GM23338 (cell line): Measurements from ENCODE around the gene SPG21. TPM values are rescaled to one million over a fixed set of nuclear protein-coding genes. Genes with fewer than 3 reads are reported as not detected.

ENCODE experiments used
- ATAC-seq: fragments of 200-7000 bp; cut with Tn5 transposase; 3 replicates; pipeline ENCODE4 v1.9.1; 2020
- DNase-seq: peaks from one replicate; pipeline ENCODE4 v3.0.0-alpha.2; 2015; ENCODE audit warnings: low spot score
- H2AFZ ChIP-seq: fragments of 200-600 bp; sonication (generic); 2 replicates; pipeline ENCODE4 v1.8.0; 2016; ENCODE audit warnings: antibody characterized with exemption, mild to moderate bottlenecking, moderate library complexity
- H3F3A ChIP-seq: fragments of 200-600 bp; sonication (generic); replicated peaks from 2 replicates; pipeline ENCODE4 v1.8.0; 2017; ENCODE audit warnings: antibody characterized with exemption, mixed run types, low read depth
- H3K27ac ChIP-seq: fragments of 200-600 bp; sonication (generic); 2 replicates; pipeline ENCODE4 v1.6.1; 2016; ENCODE audit warnings: low read depth
- H3K27me3 ChIP-seq: fragments of 200-600 bp; sonication (generic); 2 replicates; pipeline ENCODE4 v1.8.0; 2016; ENCODE audit warnings: mild to moderate bottlenecking, mixed run types, moderate library complexity; ENCODE audit not compliant: insufficient read depth
- H3K36me3 ChIP-seq: fragments of 200-600 bp; sonication (generic); 2 replicates; pipeline ENCODE4 v1.8.0; 2016; ENCODE audit warnings: mild to moderate bottlenecking; ENCODE audit not compliant: insufficient read depth
- H3K4me1 ChIP-seq: fragments of 200-600 bp; sonication (generic); 2 replicates; pipeline ENCODE4 v1.8.0; 2016; ENCODE audit warnings: mild to moderate bottlenecking, moderate library complexity; ENCODE audit not compliant: insufficient read depth
- H3K4me2 ChIP-seq: fragments of 200-600 bp; sonication (generic); 2 replicates; pipeline ENCODE4 v1.7.1; 2017; ENCODE audit warnings: mixed run types
- H3K4me3 ChIP-seq: fragments of 200-600 bp; sonication (generic); 2 replicates; pipeline ENCODE4 v1.6.1; 2016; ENCODE audit warnings: mixed run types
- H3K79me2 ChIP-seq: fragments of 200-600 bp; sonication (generic); replicated peaks from 2 replicates; pipeline ENCODE4 v1.8.0; 2017; ENCODE audit warnings: mild to moderate bottlenecking; ENCODE audit not compliant: insufficient read depth
- H3K9me2 ChIP-seq: fragments of 200-600 bp; sonication (generic); 2 replicates; pipeline ENCODE4 v1.8.0; 2017; ENCODE audit not compliant: insufficient read depth
- H4K20me1 ChIP-seq: fragments of 200-600 bp; sonication (generic); replicated peaks from 2 replicates; pipeline ENCODE4 v1.8.0; 2017; ENCODE audit warnings: mild to moderate bottlenecking; ENCODE audit not compliant: insufficient read depth
- H3K27ac Mint-ChIP-seq: 2 replicates; pipeline ENCODE4 v1.8.0; 2020; ENCODE audit warnings: inconsistent platforms, mild to moderate bottlenecking, moderate library complexity, mixed read lengths
- H3K27me3 Mint-ChIP-seq: 3 replicates; pipeline ENCODE4 v1.8.0; 2022; ENCODE audit warnings: low read depth, mild to moderate bottlenecking, moderate library complexity, mixed read lengths, inconsistent platforms; ENCODE audit not compliant: insufficient read depth, poor library complexity
- H3K36me3 Mint-ChIP-seq: 3 replicates; pipeline ENCODE4 v1.8.0; 2021; ENCODE audit warnings: low read depth, mild to moderate bottlenecking, inconsistent platforms, moderate library complexity, mixed read lengths
- H3K4me1 Mint-ChIP-seq: 3 replicates; pipeline ENCODE4 v1.8.0; 2020; ENCODE audit warnings: mild to moderate bottlenecking, inconsistent platforms, mixed read lengths
- H3K4me3 Mint-ChIP-seq: 3 replicates; pipeline ENCODE4 v1.8.0; 2021; ENCODE audit warnings: moderate library complexity, mild to moderate bottlenecking, inconsistent platforms, mixed read lengths
- H3K9me3 Mint-ChIP-seq: 3 replicates; pipeline ENCODE4 v1.8.0; 2020; ENCODE audit warnings: moderate library complexity, mild to moderate bottlenecking, inconsistent platforms, mixed read lengths
- CREB1 ChIP-seq: fragments of 250-450 bp; sonication (Bioruptor Pico); IDR thresholded peaks from 2 replicates; pipeline ENCODE4 v1.5.0; 2020; ENCODE audit warnings: low read depth, mild to moderate bottlenecking, moderate library complexity
- ETS1 ChIP-seq: IDR thresholded peaks from 2 replicates; pipeline ENCODE4 v1.6.1; 2016; ENCODE audit warnings: antibody characterized with exemption
- EZH2phosphoT487 ChIP-seq: fragments of 200-600 bp; sonication (generic); IDR thresholded peaks from one replicate; pipeline ENCODE4 v1.8.1; 2018; ENCODE audit warnings: antibody characterized with exemption; ENCODE audit not compliant: unreplicated experiment
- JUNB ChIP-seq: IDR thresholded peaks from one replicate; pipeline ENCODE4 v1.6.1; 2016; ENCODE audit warnings: antibody characterized with exemption; ENCODE audit not compliant: unreplicated experiment
- POLR2AphosphoS5 ChIP-seq: IDR thresholded peaks from 2 replicates; pipeline ENCODE4 v1.6.1; 2016; ENCODE audit warnings: antibody characterized with exemption, low read depth
- REST ChIP-seq: IDR thresholded peaks from one replicate; pipeline ENCODE4 v1.6.1; 2018; ENCODE audit warnings: antibody characterized with exemption; ENCODE audit not compliant: unreplicated experiment
- STAT1 ChIP-seq: IDR thresholded peaks from one replicate; pipeline ENCODE4 v1.6.1; 2016; ENCODE audit warnings: antibody characterized with exemption; ENCODE audit not compliant: unreplicated experiment
- polyA plus RNA-seq: library from polyadenylated mRNA; unstranded; fragments of >200 nt; fragmentation: Nextera tagmentation; extraction: Ambion mirVana; gene quantifications from 2 replicates; pipeline ENCODE4 v1.2.1, GENCODE V29; 2016
- total RNA-seq: library from RNA; depleted of rRNA; stranded (reverse); fragments of >200 nt; shearing (Covaris generic); gene quantifications from 2 replicates; pipeline ENCODE4 v1.2.3, GENCODE V29; 2014
- TF ChIP-seq, protein P1 (sequence below): fragments of 250-450 bp; sonication (Bioruptor Pico); IDR thresholded peaks from 2 replicates; pipeline ENCODE4 v1.5.0; 2020; ENCODE audit warnings: mild to moderate bottlenecking, moderate library complexity

Gene SPG21
- total and polyA plus RNA-seq, 2 experiments from 2014 or later, result 81.0 to 102 TPM

DNA sequence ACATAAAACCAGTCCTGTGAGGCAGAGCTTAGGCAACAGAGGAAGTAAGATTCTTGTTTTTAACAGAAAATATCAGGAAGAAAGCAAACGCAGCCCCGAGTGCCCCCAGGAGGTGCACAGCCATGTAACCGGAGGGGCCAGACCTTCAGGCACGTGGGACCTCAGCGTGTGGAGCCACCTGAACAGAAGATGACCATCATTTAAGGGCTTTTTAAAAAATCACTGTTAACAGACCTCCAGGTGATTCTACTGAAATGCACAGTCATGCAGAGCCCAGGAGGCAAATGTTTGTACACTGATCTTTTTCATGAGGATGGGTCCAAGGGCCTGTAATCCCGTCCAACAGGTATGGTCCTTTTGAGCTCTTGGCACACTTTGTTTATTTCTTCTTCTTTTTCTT lies 38.8 kb downstream of the SPG21 start:
- no peak overlapping the region for H3K4me2 ChIP-seq
- H3F3A ChIP-seq, result 0 out of 2 replicates have a peak, but pooled peaks cover 4% of the 10 kb centered on the region
- H3K27me3 ChIP-seq, result no peaks in the 10 kb centered on the region
- no peak overlapping the region for H3K27ac ChIP-seq
- H3K27me3 Mint-ChIP-seq, result peaks cover 22% of the 10 kb centered on the region
- no peak overlapping the region for H3K27ac Mint-ChIP-seq
- DNase-seq, result no peak
- peaks cover 7% of the 10 kb centered on the region; the same call in 1 of the 2 replicates for H3K36me3 ChIP-seq
- no peaks in the 10 kb centered on the region for H4K20me1 ChIP-seq
- peaks cover 3% of the 10 kb centered on the region; the same call in 1 of the 3 replicates for H3K4me1 Mint-ChIP-seq
- H3K4me3 Mint-ChIP-seq, result no peak overlapping the region
- no peak overlapping the region for H2AFZ ChIP-seq
- no peak overlapping the region for H3K4me3 ChIP-seq
- no peak for TF ChIP-seq POLR2AphosphoS5
- no peak for TF ChIP-seq CREB1
- no peak for TF ChIP-seq ETS1
- no peak for TF ChIP-seq STAT1
- H3K9me3 Mint-ChIP-seq, result peaks cover 45% of the 10 kb centered on the region
- no peaks in the 10 kb centered on the region for H3K79me2 ChIP-seq
- ATAC-seq, result no peak
- H3K9me2 ChIP-seq, result peaks cover 4% of the 10 kb centered on the region; the same call in 1 of the 2 replicates
- no peaks in the 10 kb centered on the region for H3K4me1 ChIP-seq
- H3K36me3 Mint-ChIP-seq, result peaks cover 45% of the 10 kb centered on the region

DNA sequence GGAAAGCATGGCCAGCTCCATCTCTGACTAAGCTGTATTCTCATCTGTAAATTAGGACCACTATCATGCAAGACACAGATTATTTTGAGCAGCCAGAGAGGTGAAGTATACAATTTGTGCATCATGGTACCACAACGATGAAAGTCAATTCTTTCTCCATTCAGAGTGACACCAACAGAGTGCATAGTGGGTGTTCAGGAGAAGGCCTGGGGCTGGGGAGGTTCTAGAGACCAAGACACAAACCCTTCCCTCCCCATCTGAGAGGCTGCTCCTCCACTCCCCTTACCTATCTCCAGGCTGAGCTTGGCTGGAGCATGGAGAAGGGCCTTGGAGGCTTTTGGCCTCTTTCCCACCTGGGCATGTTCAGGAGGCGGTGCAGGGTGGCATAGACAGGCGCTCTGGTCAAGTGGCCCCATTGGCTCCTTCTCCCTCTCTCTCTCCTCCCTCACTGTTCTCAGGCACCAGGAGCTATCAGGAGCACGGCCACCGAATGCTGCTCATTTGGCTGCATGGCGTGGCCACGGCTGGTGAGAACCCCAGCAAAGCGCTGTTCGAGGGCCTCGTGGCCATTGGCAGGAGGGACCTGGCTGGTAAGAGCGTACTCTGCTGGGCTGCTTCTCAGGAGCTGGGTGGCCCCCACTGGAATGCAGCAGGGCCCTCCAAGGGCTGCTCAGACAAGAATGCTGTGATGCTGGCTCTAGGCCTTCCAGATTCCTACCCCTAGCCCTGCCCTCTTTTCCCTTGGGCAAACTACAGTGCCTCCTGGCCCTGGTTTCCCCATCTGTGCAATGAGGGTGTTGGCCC lies 40.1 kb downstream of the SPG21 start:
- peaks cover 32% of the 10 kb centered on the region for H3K36me3 Mint-ChIP-seq
- peaks cover 3% of the 10 kb centered on the region; the same call in 1 of the 3 replicates for H3K4me1 Mint-ChIP-seq
- DNase-seq (no peak), ATAC-seq (peak; percentile 34; the same call in 2 of the 3 replicates)
- no peaks in the 10 kb centered on the region for H3K27me3 ChIP-seq
- H3K27ac ChIP-seq, result no peak overlapping the region
- no peaks in the 10 kb centered on the region for H3K36me3 ChIP-seq
- no peak overlapping the region for H3K27ac Mint-ChIP-seq
- H3K4me3 ChIP-seq, result no peak overlapping the region
- no peaks in the 10 kb centered on the region for H3K79me2 ChIP-seq
- peaks cover 4% of the 10 kb centered on the region; the same call in 1 of the 2 replicates for H3K9me2 ChIP-seq
- no peak overlapping the region for H3K4me3 Mint-ChIP-seq
- H3K9me3 Mint-ChIP-seq, result peaks cover 34% of the 10 kb centered on the region
- H3K4me2 ChIP-seq, result no peak overlapping the region
- 0 out of 2 replicates have a peak, but pooled peaks cover 4% of the 10 kb centered on the region for H3F3A ChIP-seq
- H3K4me1 ChIP-seq, result no peaks in the 10 kb centered on the region
- H4K20me1 ChIP-seq, result no peaks in the 10 kb centered on the region
- H2AFZ ChIP-seq, result no peak overlapping the region
- H3K27me3 Mint-ChIP-seq, result peaks cover 22% of the 10 kb centered on the region
- no peak for TF ChIP-seq EZH2phosphoT487
- TF ChIP-seq CREB1, result no peak
- TF ChIP-seq JUNB, result no peak
- TF ChIP-seq, protein P1, sequence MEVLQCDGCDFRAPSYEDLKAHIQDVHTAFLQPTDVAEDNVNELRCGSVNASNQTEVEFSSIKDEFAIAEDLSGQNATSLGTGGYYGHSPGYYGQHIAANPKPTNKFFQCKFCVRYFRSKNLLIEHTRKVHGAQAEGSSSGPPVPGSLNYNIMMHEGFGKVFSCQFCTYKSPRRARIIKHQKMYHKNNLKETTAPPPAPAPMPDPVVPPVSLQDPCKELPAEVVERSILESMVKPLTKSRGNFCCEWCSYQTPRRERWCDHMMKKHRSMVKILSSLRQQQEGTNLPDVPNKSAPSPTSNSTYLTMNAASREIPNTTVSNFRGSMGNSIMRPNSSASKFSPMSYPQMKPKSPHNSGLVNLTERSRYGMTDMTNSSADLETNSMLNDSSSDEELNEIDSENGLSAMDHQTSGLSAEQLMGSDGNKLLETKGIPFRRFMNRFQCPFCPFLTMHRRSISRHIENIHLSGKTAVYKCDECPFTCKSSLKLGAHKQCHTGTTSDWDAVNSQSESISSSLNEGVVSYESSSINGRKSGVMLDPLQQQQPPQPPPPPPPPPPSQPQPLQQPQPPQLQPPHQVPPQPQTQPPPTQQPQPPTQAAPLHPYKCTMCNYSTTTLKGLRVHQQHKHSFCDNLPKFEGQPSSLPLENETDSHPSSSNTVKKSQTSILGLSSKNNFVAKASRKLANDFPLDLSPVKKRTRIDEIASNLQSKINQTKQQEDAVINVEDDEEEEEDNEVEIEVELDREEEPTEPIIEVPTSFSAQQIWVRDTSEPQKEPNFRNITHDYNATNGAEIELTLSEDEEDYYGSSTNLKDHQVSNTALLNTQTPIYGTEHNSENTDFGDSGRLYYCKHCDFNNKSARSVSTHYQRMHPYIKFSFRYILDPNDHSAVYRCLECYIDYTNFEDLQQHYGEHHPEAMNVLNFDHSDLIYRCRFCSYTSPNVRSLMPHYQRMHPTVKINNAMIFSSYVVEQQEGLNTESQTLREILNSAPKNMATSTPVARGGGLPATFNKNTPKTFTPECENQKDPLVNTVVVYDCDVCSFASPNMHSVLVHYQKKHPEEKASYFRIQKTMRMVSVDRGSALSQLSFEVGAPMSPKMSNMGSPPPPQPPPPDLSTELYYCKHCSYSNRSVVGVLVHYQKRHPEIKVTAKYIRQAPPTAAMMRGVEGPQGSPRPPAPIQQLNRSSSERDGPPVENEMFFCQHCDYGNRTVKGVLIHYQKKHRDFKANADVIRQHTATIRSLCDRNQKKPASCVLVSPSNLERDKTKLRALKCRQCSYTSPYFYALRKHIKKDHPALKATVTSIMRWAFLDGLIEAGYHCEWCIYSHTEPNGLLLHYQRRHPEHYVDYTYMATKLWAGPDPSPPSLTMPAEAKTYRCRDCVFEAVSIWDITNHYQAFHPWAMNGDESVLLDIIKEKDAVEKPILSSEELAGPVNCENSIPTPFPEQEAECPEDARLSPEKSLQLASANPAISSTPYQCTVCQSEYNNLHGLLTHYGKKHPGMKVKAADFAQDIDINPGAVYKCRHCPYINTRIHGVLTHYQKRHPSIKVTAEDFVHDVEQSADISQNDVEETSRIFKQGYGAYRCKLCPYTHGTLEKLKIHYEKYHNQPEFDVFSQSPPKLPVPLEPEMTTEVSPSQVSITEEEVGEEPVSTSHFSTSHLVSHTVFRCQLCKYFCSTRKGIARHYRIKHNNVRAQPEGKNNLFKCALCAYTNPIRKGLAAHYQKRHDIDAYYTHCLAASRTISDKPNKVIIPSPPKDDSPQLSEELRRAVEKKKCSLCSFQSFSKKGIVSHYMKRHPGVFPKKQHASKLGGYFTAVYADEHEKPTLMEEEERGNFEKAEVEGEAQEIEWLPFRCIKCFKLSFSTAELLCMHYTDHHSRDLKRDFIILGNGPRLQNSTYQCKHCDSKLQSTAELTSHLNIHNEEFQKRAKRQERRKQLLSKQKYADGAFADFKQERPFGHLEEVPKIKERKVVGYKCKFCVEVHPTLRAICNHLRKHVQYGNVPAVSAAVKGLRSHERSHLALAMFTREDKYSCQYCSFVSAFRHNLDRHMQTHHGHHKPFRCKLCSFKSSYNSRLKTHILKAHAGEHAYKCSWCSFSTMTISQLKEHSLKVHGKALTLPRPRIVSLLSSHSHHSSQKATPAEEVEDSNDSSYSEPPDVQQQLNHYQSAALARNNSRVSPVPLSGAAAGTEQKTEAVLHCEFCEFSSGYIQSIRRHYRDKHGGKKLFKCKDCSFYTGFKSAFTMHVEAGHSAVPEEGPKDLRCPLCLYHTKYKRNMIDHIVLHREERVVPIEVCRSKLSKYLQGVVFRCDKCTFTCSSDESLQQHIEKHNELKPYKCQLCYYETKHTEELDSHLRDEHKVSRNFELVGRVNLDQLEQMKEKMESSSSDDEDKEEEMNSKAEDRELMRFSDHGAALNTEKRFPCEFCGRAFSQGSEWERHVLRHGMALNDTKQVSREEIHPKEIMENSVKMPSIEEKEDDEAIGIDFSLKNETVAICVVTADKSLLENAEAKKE, result no peak
- no peak for TF ChIP-seq REST
